Testis (tissue), 3 donors: ENCODE data around the gene SETD5. TPM values are rescaled to one million over a fixed set of nuclear protein-coding genes. Genes with fewer than 3 reads are reported as not detected.

Experiments
- DNase-seq: peaks from one replicate; pipeline ENCODE4 v3.0.0-alpha.2; 2019
- H3K27ac ChIP-seq, 2 donors: fragments of 200-600 bp; sonication (generic); one replicate each; pipeline ENCODE4 v1.5.1; 2019
- H3K27me3 ChIP-seq: fragments of 200-600 bp; sonication (generic); one replicate; pipeline ENCODE4 v1.5.1; 2019
- H3K36me3 ChIP-seq: fragments of 200-600 bp; sonication (generic); one replicate; pipeline ENCODE4 v1.5.1; 2017; ENCODE audit warnings: low read depth; ENCODE audit errors: missing control alignments
- H3K4me1 ChIP-seq: fragments of 200-600 bp; sonication (generic); one replicate; pipeline ENCODE4 v1.5.1; 2019
- H3K4me3 ChIP-seq, 2 donors: fragments of 200-600 bp; sonication (generic); one replicate each; pipeline ENCODE4 v1.5.1; 2017 to 2019
- H3K9me3 ChIP-seq: fragments of 200-600 bp; sonication (generic); one replicate; pipeline ENCODE4 v1.5.1; 2017
- CTCF ChIP-seq, 3 experiments: fragments of 450-650 bp in 2 of 3; fragments of 200-600 bp in 1 of 3; sonication (generic) in 1 of 3; IDR thresholded peaks; one replicate each; pipeline ENCODE4 v1.5.1; 2016 to 2019; ENCODE audit warnings: antibody characterized with exemption in 3 of 3, mild to moderate bottlenecking in 2 of 3, moderate library complexity in 1 of 3
- POLR2A ChIP-seq: fragments of 450-650 bp; IDR thresholded peaks from one replicate; pipeline ENCODE4 v1.6.1; 2017; ENCODE audit warnings: antibody characterized with exemption, mild to moderate bottlenecking, moderate library complexity
- WGBS, 2 donors: methylation state at CpG; one replicate each; pipeline ENCODE4 v1.1.5; 2018; 5-methylcytosine and 5-hydroxymethylcytosine counted together
- intact Hi-C: fragments of 100-400 bp; cut with DNase I; formaldehyde crosslinking; loops from one replicate; pipeline ENCODE4 v1.15.1; 2023; ENCODE audit warnings: low total_unique reads
- polyA plus RNA-seq: library from polyadenylated mRNA; stranded (reverse); fragments of 350-450 nt; fragmentation: Illumina TruSeq; extraction: RNeasy Lipid Tissue Mini Kit (QIAGEN cat#74804); gene quantifications from one replicate; pipeline ENCODE4 v1.2.3, GENCODE V29; 2014; ENCODE audit warnings: low read depth, low replicate concordance; ENCODE audit not compliant: insufficient read depth
- total RNA-seq, 2 donors: library from RNA; depleted of rRNA; stranded (reverse); fragments of >200 nt; gene quantifications; one replicate each; pipeline ENCODE4 v1.2.3, GENCODE V29; 2016

The SETD5 gene
- total and polyA plus RNA-seq, 3 donors from 2014 or later = 70.5 to 168 (median 155) TPM

DNA sequence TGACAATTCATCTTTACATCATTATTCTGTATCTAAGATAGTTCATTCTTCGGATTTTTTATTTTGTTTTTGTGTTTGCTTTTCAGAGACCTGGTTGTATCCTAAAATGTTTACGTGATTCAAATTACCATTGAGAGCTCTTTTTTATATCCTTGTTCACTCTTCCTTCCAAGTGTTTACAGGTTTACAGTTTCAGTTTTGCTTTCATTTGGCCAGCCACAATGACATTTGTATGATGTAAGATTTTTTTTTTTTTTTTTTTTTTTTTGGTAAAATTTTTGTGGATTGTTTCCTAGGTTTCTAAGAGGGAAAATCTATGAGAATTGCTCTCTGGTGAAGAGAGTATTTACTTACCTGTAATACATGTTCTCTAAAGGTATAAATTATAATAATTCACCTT, 55.0 kb downstream of the SETD5 start:
- no peak for DNase-seq
- 84 to 85% methylated on average over 2 of the region's 2 CpGs for WGBS, 2 donors
- no peak for TF ChIP-seq POLR2A
- no peak for TF ChIP-seq CTCF (IDR thresholded peaks at IDR 0.05)
- no peaks in the 10 kb centered on the region for H3K27me3 ChIP-seq
- no peak overlapping the region for H3K27ac ChIP-seq
- no peaks in the 10 kb centered on the region for H3K4me1 ChIP-seq
- H3K9me3 ChIP-seq = no peaks in the 10 kb centered on the region
- no peak overlapping the region for H3K4me3 ChIP-seq
- H3K36me3 ChIP-seq = no peaks in the 10 kb centered on the region
- intact Hi-C loops = no loop called here

GRCh38 chr3:9455596-9456131, 58.2 kb downstream of the SETD5 start:
- H3K9me3 ChIP-seq = no peaks in the 10 kb centered on the region
- no peaks in the 10 kb centered on the region for H3K4me1 ChIP-seq
- no peaks in the 10 kb centered on the region for H3K27me3 ChIP-seq
- 90 to 97% methylated on average over 1 of the region's 1 CpG for WGBS, 2 donors
- H3K4me3 ChIP-seq = no peak overlapping the region
- H3K27ac ChIP-seq = no peak overlapping the region
- TF ChIP-seq POLR2A (no peak), CTCF (IDR thresholded peaks at IDR 0.05) (no peak)
- no peaks in the 10 kb centered on the region for H3K36me3 ChIP-seq
- intact Hi-C loops = no loop called here
- DNase-seq = no peak

DNA sequence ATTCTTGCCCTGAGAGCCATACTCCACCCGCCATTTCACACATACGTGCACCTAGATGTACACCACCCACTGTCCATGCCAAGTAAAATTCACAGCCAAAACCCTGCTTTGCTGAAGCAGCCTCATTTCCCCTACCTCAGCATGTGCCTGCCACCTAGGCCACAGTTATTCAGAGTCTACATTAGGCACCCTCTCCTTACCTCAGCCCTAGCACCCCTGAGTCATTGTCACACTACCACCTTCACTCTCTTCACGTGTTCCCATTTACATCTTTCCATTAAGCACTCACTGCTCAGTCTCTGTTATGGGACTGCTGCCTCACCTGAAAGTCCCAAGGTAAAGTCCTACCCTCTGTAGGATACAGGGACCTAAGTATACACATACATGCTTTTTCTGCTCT, 70.0 kb downstream of the SETD5 start:
- no peak overlapping the region for H3K4me3 ChIP-seq
- H3K36me3 ChIP-seq = no peaks in the 10 kb centered on the region
- intact Hi-C loops = no loop called here
- H3K4me1 ChIP-seq = no peaks in the 10 kb centered on the region
- no peaks in the 10 kb centered on the region for H3K27me3 ChIP-seq
- 93 to 96% methylated on average over 3 of the region's 3 CpGs for WGBS, 2 donors
- no peak for DNase-seq
- H3K27ac ChIP-seq = no peak overlapping the region
- no peaks in the 10 kb centered on the region for H3K9me3 ChIP-seq
- no peak for TF ChIP-seq POLR2A
- TF ChIP-seq CTCF (IDR thresholded peaks at IDR 0.05) = no peak

DNA sequence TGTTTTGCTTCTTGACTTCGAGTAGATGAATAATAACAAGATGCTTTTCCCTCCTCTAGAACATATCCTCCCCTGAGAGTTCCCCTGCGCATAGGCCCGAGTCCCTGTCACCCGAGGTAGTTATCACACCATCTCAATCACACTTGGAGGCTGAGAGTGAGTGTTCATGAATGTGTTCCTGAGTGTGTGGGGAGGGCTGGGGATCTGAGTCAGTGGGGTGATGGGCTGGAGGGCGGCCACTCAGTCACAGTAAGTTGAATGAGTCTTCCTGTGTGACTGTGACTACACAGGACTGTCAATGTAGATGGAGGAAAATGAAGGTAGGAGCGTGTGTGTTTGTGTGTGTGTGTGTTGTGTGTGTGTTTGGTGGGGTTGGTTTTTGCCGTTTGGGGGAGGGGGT, 71.0 kb downstream of the SETD5 start:
- DNase-seq = no peak
- no peaks in the 10 kb centered on the region for H3K9me3 ChIP-seq
- WGBS, 2 donors = 92 to 94% methylated on average over 7 of the region's 7 CpGs
- H3K27me3 ChIP-seq = no peaks in the 10 kb centered on the region
- intact Hi-C loops = no loop called here
- TF ChIP-seq CTCF (IDR thresholded peaks at IDR 0.05) (no peak), POLR2A (no peak)
- H3K27ac ChIP-seq = no peak overlapping the region
- no peaks in the 10 kb centered on the region for H3K4me1 ChIP-seq
- H3K36me3 ChIP-seq = no peaks in the 10 kb centered on the region
- H3K4me3 ChIP-seq = no peak overlapping the region

DNA sequence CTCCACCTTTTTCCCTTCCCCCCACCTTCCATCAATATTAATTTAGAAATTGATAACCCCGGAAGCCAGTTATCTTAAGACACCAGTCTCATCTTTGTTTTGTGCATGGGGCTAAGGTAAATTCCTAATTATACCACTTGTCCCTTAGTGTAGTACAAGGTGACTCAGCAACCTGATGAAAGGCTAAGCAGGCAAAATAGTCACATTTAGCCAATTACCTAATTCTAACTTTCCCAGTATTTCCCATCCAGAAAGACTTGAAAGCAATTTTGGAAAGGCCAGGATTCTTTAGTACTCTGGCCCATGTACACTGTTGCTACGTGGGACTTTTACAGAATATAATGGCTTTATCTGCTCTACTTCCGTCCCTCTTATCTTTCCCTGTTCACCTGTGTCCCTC, 72.6 kb downstream of the SETD5 start:
- no peaks in the 10 kb centered on the region for H3K4me1 ChIP-seq
- no peaks in the 10 kb centered on the region for H3K36me3 ChIP-seq
- no peak for DNase-seq
- no peaks in the 10 kb centered on the region for H3K9me3 ChIP-seq
- no peaks in the 10 kb centered on the region for H3K27me3 ChIP-seq
- TF ChIP-seq CTCF (IDR thresholded peaks at IDR 0.05) = no peak
- no peak for TF ChIP-seq POLR2A
- H3K4me3 ChIP-seq = no peak overlapping the region
- H3K27ac ChIP-seq = no peak overlapping the region
- intact Hi-C loops = no loop called here
- 81 to 89% methylated on average over 3 of the region's 3 CpGs for WGBS, 2 donors
